RWPE1 (cell line): ENCODE measurements around the gene LMX1A.

Experiments
- CTCF ChIA-PET: fragments of 350-600 bp; sonication (Branson Sonifier 250); formaldehyde crosslinking; extraction: SDS; loops from one replicate; lab custom pipeline; 2021; lab: Yijun Ruan, JAX
- POLR2A ChIA-PET: fragments of 400-600 bp; formaldehyde crosslinking; extraction: SDS; loops from one replicate; lab custom pipeline; 2020; ENCODE audit warnings: antibody characterized with exemption; ENCODE audit not compliant: low non-redundant PET; lab: Yijun Ruan, JAX
- DNase-seq: peaks from one replicate; pipeline ENCODE4 v3.0.0; 2012; ENCODE audit warnings: low spot score
- H3K27ac ChIP-seq: fragments of 450-650 bp; 2 replicates; pipeline ENCODE4 v1.5.1; 2017
- CTCF ChIP-seq: fragments of 450-650 bp; conservative IDR thresholded peaks from 2 replicates; pipeline ENCODE4 v1.5.1; 2017; ENCODE audit warnings: low read depth, mild to moderate bottlenecking

Gene LMX1A

GRCh38 chr1:165174491-165174890 is 182.0 kb downstream of the LMX1A start:
- TF ChIP-seq CTCF, result no peak
- POLR2A ChIA-PET, result no interaction called here
- no peak for DNase-seq
- CTCF ChIA-PET, result interaction anchor here (0.7 kb wide), 1 partner anchor 420 kb away, joined by 3 read pairs; no protein-coding TSS in a partner anchor
- no peak overlapping the region for H3K27ac ChIP-seq

- H3K27ac ChIP-seq, result no peak overlapping the region
- DNase-seq, result no peak
- no peak for TF ChIP-seq CTCF
- CTCF ChIA-PET, result interaction anchor here (0.7 kb wide), 1 partner anchor 421 kb away, joined by 3 read pairs; no protein-coding TSS in a partner anchor
- POLR2A ChIA-PET, result no interaction called here
Measured at GRCh38 chr1:165173818-165174217, 182.7 kb downstream of the LMX1A start.

GRCh38 chr1:165173409-165173808 is 183.1 kb downstream of the LMX1A start:
- ChIA-PET POLR2A (no interaction called here), CTCF (interaction anchor here (0.7 kb wide), 1 partner anchor 99 kb away, joined by 3 read pairs; no protein-coding TSS in a partner anchor)
- TF ChIP-seq CTCF, result no peak
- no peak for DNase-seq
- H3K27ac ChIP-seq, result no peak overlapping the region

- no peak overlapping the region for H3K27ac ChIP-seq
- CTCF ChIA-PET, result interaction anchor here (0.7 kb wide), 1 partner anchor 100 kb away, joined by 3 read pairs; no protein-coding TSS in a partner anchor
- TF ChIP-seq CTCF, result no peak
- no peak for DNase-seq
- POLR2A ChIA-PET, result no interaction called here
Measured at GRCh38 chr1:165172666-165173065, 183.8 kb downstream of the LMX1A start.

- no peak overlapping the region for H3K27ac ChIP-seq
- no peak for TF ChIP-seq CTCF
- DNase-seq, result no peak
- CTCF ChIA-PET, result interaction anchor here (0.6 kb wide), 1 partner anchor 286 kb away, joined by 6 read pairs; no protein-coding TSS in a partner anchor
- POLR2A ChIA-PET, result no interaction called here
Measured at GRCh38 chr1:165169729-165170128, 186.8 kb downstream of the LMX1A start.

- no peak overlapping the region for H3K27ac ChIP-seq
- DNase-seq, result peak; percentile 64
- CTCF ChIA-PET, result interaction anchor here (0.5 to 0.6 kb wide), 2 partner anchors 27 to 287 kb away, joined by 3 to 6 read pairs; no protein-coding TSS in a partner anchor
- TF ChIP-seq CTCF, result no peak
- POLR2A ChIA-PET, result no interaction called here
Measured at GRCh38 chr1:165169028-165169427, 187.5 kb downstream of the LMX1A start.
